ENCODE measurements around the gene LAPTM4A. TPM values are rescaled to one million over a fixed set of nuclear protein-coding genes. Genes with fewer than 3 reads are reported as not detected.
"Not testable (repeated sequence)": the region's sequence is repeated elsewhere in the genome, so short reads cannot be mapped to it uniquely, and the experiment has no call there.

LAPTM4A gene
- total RNA-seq, 1 experiment from 2014 or later = 267 TPM

GRCh38 chr2:20076757-20077156 lies 25.3 kb upstream of the LAPTM4A start:
- no peak for DNase-seq (ENCODE audit: low read depth)

DNA sequence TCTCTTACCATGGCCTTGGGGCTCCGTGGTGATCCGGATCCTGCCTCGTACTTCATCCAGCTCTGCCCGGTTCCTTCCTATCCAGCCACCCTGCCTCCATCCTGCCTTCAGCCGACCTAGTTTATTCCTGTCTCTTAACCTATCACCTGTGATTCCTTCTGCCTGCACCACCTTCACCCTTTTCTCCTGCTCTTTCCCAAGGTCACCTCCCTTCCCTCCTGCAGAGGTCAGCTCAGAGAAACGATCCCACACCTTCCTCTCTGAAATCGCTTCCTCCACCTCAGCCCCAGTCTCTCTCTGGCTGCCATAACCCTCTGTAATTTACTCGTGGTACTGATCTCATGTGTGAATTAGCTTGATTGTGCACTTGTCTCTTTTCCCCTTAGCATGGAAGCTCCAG lies 23.5 kb upstream of the LAPTM4A start:
- DNase-seq (ENCODE audit: low read depth) = no peak

GRCh38 chr2:20074046-20074648 lies 22.7 kb upstream of the LAPTM4A start:
- DNase-seq (ENCODE audit: low read depth) = not testable (repeated sequence)

DNA sequence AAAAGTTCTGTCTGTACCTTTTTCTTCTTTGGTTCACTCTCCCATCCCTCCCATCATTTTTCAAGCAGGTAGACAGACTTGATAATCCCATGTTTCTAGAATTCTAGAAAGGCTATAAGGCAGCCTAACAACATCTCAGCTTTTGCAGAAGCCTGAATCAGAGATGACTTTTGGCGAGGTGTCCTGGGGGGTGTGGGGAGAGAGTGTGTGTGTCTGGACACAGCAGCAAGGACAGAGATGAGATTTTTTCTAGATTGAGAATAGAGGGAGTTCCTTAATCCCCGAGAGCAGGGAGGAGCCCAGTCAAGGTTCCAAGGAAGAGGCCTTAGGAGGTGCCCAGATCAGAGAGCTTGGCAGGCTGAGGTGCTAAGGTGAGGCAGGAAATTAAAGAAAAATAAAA lies 22.0 kb upstream of the LAPTM4A start:
- DNase-seq (ENCODE audit: low read depth) = no peak

DNA sequence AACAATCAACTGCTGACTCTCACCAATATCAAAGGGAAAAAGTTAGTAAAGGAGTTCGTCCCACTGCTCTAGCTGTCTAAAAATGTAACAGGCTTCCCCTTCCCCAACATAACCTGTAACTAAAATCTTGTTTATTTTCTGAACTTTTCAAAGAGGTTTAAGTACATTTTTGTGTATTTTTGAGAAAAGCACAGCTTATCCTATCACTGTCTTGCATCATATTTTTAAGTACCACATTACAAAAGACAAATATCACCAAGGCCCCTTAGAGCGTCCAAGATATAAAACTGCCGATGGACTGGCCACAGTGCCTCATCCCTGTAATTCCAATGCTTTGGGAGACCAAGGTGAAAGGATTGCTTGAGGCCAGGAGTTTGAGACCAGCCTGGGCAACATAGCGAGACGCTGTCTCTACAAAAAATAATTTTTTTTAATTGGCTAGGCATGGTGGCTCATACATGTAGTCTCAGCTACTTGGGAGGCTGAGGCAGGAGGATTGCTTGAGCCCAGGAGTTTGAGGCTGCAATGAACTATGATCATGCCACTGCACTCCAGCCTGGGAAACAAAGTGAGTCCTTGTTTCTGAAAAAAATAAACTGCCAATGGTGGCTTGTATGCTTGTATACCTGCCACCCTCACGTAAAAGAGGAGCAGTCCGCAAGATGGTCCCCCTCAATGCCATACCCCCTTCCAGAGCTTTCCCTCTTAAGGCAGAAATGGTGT lies 21.2 kb upstream of the LAPTM4A start:
- no peak for DNase-seq (ENCODE audit: low read depth)

DNA sequence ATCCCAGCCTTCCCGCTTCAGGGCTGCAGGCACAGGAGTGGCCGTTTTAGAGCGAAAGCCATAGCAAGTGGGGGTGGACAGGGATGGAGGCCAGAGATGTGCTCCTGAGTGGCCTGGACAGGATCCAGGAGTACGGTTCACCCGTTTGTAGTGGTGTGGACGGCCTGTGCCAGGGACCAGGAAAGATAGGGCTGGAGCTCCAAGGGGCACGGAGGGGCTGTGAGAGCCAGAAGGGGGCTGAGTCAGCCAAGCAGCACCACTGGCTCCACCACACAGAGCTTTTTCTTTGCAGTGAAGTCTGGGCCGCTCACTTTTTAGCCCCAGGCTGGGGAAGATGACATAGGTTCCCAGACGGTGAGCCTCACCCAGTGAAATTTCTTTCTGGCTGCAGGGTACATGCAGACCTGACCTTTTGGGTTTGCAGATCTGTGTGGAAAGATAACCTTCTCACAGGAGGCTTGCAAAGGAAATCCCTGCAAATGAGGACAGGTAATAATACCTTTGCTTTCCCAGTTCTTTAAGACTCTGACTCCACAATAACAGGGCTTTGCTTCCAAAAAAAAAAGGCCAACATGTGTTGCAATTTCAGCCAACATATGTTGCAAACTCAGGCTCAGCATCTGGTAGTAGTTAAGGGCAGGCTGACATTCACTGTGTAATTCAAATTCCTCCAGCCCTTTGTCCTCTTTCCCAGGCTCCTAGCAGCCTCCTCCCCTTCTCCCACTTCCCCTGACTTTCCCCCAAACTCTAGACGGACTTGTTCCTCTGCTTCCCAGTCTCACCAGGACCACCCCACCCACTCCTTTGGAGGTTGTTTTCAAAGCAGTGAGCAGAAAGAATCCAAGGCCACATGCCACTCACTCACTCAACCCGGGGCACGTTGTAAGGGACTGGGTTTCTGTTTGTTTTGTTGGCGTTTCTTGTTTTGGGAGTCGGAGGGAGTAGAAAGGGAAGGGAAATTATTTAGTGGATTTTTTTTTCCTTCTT lies 20.3 kb upstream of the LAPTM4A start:
- DNase-seq (ENCODE audit: low read depth) = peak; percentile 100

GRCh38 chr2:20069756-20070155 lies 18.3 kb upstream of the LAPTM4A start:
- no peak for DNase-seq (ENCODE audit: low read depth)

GRCh38 chr2:20067992-20068584 lies 16.7 kb upstream of the LAPTM4A start:
- peak; percentile 88 for DNase-seq (ENCODE audit: low read depth)

- DNase-seq (ENCODE audit: low read depth) = peak; percentile 94
Measured at GRCh38 chr2:20065885-20066602, 14.6 kb upstream of the LAPTM4A start.

GRCh38 chr2:20064841-20065240 lies 13.4 kb upstream of the LAPTM4A start:
- no peak for DNase-seq (ENCODE audit: low read depth)

DNA sequence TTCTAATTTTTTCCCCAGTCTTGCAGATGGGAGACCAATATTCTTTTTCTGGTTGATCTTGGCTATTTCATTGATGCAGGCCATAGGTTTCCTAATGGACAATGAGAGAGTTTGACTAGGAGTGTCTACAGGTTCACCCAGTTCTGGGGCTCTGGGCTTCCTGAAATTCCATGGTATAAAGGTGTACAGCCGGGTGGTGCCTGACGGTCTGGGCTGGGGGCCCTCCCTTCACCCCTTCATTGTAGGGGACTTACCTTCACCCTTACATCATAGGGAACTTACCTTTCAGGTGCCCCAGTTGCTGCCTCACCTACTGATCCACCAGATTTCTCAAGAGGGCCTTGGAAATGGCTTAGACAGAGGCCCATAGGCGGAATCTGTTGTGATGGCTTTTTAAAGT lies 13.0 kb upstream of the LAPTM4A start:
- no peak for DNase-seq (ENCODE audit: low read depth)

DNA sequence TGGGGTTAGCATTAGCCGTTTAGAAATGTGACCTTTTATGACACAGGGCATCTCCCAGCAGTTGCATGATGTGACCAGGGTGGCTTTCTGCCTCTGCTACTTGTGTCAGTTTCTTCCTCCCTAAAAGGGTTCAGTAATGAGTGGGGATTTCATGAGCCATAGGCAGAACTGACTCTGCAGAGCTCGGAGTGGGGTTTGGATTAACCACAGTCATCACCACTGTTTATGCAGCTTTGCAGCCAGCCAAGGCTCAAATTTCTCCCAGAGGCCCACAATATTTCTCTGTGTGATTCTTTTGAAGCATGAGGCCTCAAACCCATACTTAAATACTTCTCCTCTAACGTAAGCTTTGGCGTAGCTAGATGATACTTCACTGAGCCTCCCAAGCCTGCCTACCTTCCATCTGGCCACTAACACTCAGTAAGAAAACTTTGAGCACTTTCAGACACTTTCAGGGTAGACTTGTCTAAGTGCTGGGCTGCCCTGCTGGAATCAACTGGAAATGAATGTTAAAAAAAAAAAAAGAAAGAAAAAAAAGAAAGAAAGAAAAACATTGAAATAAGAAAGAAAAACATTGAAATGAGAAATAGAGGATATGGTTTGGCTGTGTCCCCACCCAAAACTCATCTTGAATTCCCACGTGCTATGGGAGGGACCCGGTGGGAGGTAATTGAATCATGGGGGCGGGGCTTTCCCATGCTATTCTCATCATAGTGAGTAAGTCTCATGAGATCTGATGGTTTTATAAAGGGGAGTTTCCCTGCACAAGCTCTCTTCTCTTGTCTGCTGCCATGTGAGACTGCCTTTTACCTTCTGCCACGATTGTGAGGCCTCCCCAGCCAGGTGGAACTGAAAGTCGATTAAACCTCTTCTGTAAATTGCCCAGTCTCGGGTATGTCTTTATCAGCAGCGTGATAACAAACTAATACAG lies 11.5 kb upstream of the LAPTM4A start:
- DNase-seq (ENCODE audit: low read depth) = peak; percentile 76

DNA sequence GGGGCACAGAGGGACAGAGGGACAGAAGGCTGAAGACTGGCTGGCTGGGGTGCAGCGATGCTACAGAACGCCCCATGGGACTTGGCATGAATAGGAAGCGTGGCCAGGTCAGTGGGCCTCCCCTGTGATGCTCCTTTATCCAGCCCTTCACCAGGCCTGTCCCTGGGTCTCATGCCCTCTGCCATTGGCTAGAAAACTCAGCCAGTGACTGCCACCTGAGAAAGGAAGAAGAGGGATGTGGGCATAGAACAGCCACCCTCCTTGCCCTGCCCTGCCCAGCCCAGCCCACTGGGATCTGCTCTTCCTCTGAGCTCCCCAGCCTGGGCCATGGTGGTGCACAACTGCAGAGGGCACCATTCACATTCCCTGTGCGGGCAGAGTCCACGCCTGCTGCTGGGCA lies 10.5 kb upstream of the LAPTM4A start:
- no peak for DNase-seq (ENCODE audit: low read depth)

DNA sequence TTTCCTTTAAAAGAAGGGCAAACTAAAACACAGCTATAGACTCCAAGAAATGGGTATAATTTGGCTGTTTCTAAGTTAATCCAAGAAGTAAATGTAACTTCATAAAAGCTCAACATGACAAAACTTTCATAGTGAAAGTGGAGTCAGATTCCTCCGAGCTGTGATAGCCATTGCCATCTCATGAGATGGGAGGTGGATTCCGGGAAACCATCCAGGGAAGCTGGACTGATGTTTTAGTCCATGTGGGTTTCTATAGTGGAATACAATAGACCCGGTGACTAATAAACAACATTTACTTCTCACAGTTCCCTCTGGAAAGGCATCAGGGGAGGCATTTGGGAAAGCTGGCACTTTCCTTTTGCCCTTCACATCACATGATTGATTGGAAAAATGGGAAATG lies 10.0 kb upstream of the LAPTM4A start:
- peak; percentile 82 for DNase-seq (ENCODE audit: low read depth)

GRCh38 chr2:20060106-20060505 lies 8.7 kb upstream of the LAPTM4A start:
- no peak for DNase-seq (ENCODE audit: low read depth)

- DNase-seq (ENCODE audit: low read depth) = no peak
Measured at GRCh38 chr2:20057268-20057667, 5.8 kb upstream of the LAPTM4A start.

DNA sequence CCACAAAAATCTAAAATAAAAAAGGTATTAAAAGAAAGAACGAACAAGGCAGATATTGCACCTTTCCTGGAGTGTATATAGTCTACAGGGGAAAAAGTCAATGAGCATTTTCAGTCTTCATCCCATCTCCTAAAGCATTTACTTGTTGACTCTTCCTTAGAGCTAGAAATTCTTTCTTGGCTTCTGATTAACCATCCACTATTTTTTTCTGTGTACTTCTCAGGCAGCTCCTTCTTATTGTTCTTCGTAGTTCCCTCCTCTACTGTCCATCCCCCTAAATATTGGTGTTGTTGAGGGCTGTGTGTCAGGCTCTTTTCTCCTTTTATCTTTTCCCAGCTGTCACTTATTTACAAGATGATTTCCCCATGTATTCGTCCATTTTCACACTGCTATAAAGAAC lies 3.5 kb upstream of the LAPTM4A start:
- DNase-seq (ENCODE audit: low read depth) = no peak

GRCh38 chr2:20054119-20054518 lies 2.7 kb upstream of the LAPTM4A start:
- DNase-seq (ENCODE audit: low read depth) = no peak

- peak; percentile 84 for DNase-seq (ENCODE audit: low read depth)
Measured at GRCh38 chr2:20052861-20053281, 1.4 kb upstream of the LAPTM4A start.

DNA sequence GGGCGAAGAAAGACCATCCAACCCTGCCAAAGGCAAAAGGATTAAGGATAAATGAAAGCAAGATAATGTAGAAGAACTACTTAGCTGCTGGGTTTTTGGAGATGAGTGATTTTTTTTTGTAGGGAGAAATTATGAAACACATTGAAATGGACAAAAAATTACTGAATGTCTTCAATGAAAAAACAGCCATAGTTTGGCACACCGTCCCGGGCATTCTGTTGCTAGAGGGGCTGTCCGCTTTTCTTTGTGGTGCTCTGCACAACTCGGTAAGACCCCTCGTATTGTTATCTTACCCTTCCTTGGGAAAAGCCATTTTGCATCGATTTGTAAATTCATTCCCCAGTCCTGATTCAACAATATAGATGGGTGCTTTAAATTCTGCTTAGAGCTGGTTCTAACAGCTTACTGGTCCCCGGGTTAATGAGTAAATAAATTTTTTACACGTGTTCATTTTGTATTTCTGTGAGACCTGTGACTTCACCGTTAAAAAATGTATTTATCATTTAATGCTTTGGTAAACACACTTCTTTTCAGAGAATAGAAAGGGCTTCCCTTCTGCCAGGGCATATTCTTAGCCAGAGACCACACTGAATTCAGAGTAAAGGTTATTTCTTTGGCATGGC lies 912 bp upstream of the LAPTM4A start:
- no peak for DNase-seq (ENCODE audit: low read depth)

Measured in RPMI7951 (cell line).